KMS-11 (cell line): ENCODE measurements around the gene ITSN1.

Experiments
- H2AFZ ChIP-seq: fragments of 200-600 bp; sonication (generic); 2 replicates; pipeline ENCODE4 v1.6.1; 2016; ENCODE audit warnings: antibody characterized with exemption, mixed run types, low read depth
- H3K27ac ChIP-seq: fragments of 200-600 bp; sonication (generic); 2 replicates; pipeline ENCODE4 v1.6.1; 2016; ENCODE audit warnings: mild to moderate bottlenecking, mixed run types
- H3K27me3 ChIP-seq: fragments of 200-600 bp; sonication (generic); 2 replicates; pipeline ENCODE4 v1.6.1; 2017; ENCODE audit warnings: mild to moderate bottlenecking, low read depth, mixed run types, moderate library complexity; ENCODE audit not compliant: insufficient read depth
- H3K36me3 ChIP-seq: fragments of 200-600 bp; sonication (generic); 2 replicates; pipeline ENCODE4 v1.6.1; 2017; ENCODE audit warnings: mild to moderate bottlenecking, mixed run types; ENCODE audit not compliant: insufficient read depth
- H3K4me1 ChIP-seq: fragments of 200-600 bp; sonication (generic); 2 replicates; pipeline ENCODE4 v1.6.1; 2016; ENCODE audit warnings: mild to moderate bottlenecking, low read depth, mixed run types; ENCODE audit not compliant: poor library complexity, severe bottlenecking
- H3K4me2 ChIP-seq: fragments of 200-600 bp; sonication (generic); 2 replicates; pipeline ENCODE4 v1.7.0; 2016; ENCODE audit warnings: mild to moderate bottlenecking, mixed run types
- H3K4me3 ChIP-seq: fragments of 200-600 bp; sonication (generic); IDR thresholded peaks from 2 replicates; pipeline ENCODE4 v1.6.1; 2017; ENCODE audit warnings: low read depth, low read length, mixed read lengths; ENCODE audit not compliant: insufficient read depth
- H3K79me2 ChIP-seq: fragments of 200-600 bp; sonication (generic); 2 replicates; pipeline ENCODE4 v1.6.1; 2016; ENCODE audit warnings: low read depth, mixed run types; ENCODE audit not compliant: insufficient read depth
- H3K9ac ChIP-seq: fragments of 200-600 bp; sonication (generic); 2 replicates; pipeline ENCODE4 v1.6.1; 2016; ENCODE audit warnings: mild to moderate bottlenecking, mixed run types
- H4K20me1 ChIP-seq: fragments of 200-600 bp; sonication (generic); 2 replicates; pipeline ENCODE4 v1.6.1; 2016; ENCODE audit warnings: mild to moderate bottlenecking, mixed run types; ENCODE audit not compliant: insufficient read depth
- CTCF ChIP-seq: fragments of 200-600 bp; sonication (generic); conservative IDR thresholded peaks from 2 replicates; pipeline ENCODE4 v1.6.1; 2017; ENCODE audit warnings: low read depth, mild to moderate bottlenecking, antibody characterized with exemption, low read length, moderate library complexity, mixed read lengths

Gene ITSN1

GRCh38 chr21:33816174-33816573, 173.9 kb downstream of the ITSN1 start:
- Histone ChIP-seq H4K20me1 (no peaks in the 10 kb centered on the region), H2AFZ (no peak overlapping the region), H3K36me3 (no peaks in the 10 kb centered on the region), H3K9ac (no peak overlapping the region), H3K4me3 (no peak overlapping the region), H3K4me2 (no peak overlapping the region), H3K27me3 (no peaks in the 10 kb centered on the region), H3K4me1 (no peaks in the 10 kb centered on the region), H3K79me2 (no peaks in the 10 kb centered on the region), H3K27ac (no peak overlapping the region)
- no peak for TF ChIP-seq CTCF

GRCh38 chr21:33817138-33817537, 174.8 kb downstream of the ITSN1 start:
- Histone ChIP-seq H3K27me3 (no peaks in the 10 kb centered on the region), H4K20me1 (no peaks in the 10 kb centered on the region), H3K4me1 (no peaks in the 10 kb centered on the region), H3K4me3 (no peak overlapping the region), H2AFZ (no peak overlapping the region), H3K36me3 (no peaks in the 10 kb centered on the region), H3K9ac (no peak overlapping the region), H3K4me2 (no peak overlapping the region), H3K27ac (no peak overlapping the region), H3K79me2 (no peaks in the 10 kb centered on the region)
- no peak for TF ChIP-seq CTCF

- H3K79me2 ChIP-seq: no peaks in the 10 kb centered on the region
- no peak overlapping the region for H3K4me3 ChIP-seq
- no peaks in the 10 kb centered on the region for H4K20me1 ChIP-seq
- H3K36me3 ChIP-seq: no peaks in the 10 kb centered on the region
- no peak overlapping the region for H3K27ac ChIP-seq
- TF ChIP-seq CTCF: no peak
- H3K27me3 ChIP-seq: no peaks in the 10 kb centered on the region
- no peak overlapping the region for H2AFZ ChIP-seq
- H3K4me2 ChIP-seq: no peak overlapping the region
- no peak overlapping the region for H3K9ac ChIP-seq
- H3K4me1 ChIP-seq: no peaks in the 10 kb centered on the region
Observed at GRCh38 chr21:33817663-33818451, 175.6 kb downstream of the ITSN1 start.

GRCh38 chr21:33820230-33820770, 178.0 kb downstream of the ITSN1 start:
- no peak overlapping the region for H3K27ac ChIP-seq
- H3K27me3 ChIP-seq: no peaks in the 10 kb centered on the region
- no peak overlapping the region for H2AFZ ChIP-seq
- H4K20me1 ChIP-seq: no peaks in the 10 kb centered on the region
- H3K4me3 ChIP-seq: no peak overlapping the region
- H3K4me1 ChIP-seq: no peaks in the 10 kb centered on the region
- H3K9ac ChIP-seq: no peak overlapping the region
- no peaks in the 10 kb centered on the region for H3K36me3 ChIP-seq
- H3K79me2 ChIP-seq: no peaks in the 10 kb centered on the region
- no peak for TF ChIP-seq CTCF
- H3K4me2 ChIP-seq: no peak overlapping the region
